VCaP (cell line): Measurements from ENCODE around the gene EXOSC2.
A peak's percentile ranks its signal among the peaks of the same experiment; 100 is the strongest.

Experiments used
- H3K27ac ChIP-seq: fragments of 450-650 bp; 2 replicates; pipeline ENCODE4 v1.5.1; 2017
- CTCF ChIP-seq: fragments of 450-650 bp; conservative IDR thresholded peaks from 2 replicates; pipeline ENCODE4 v1.5.1; 2017; ENCODE audit warnings: mild to moderate bottlenecking, moderate library complexity

EXOSC2 gene

GRCh38 chr9:130699047-130699446 lies 5.5 kb downstream of the EXOSC2 start:
- TF ChIP-seq CTCF, result no peak
- H3K27ac ChIP-seq, result no peak overlapping the region

GRCh38 chr9:130701059-130702022 lies 7.8 kb downstream of the EXOSC2 start:
- no peak overlapping the region for H3K27ac ChIP-seq
- peak; percentile 99 for TF ChIP-seq CTCF

GRCh38 chr9:130703501-130703900 lies 9.9 kb downstream of the EXOSC2 start:
- TF ChIP-seq CTCF, result no peak
- no peak overlapping the region for H3K27ac ChIP-seq

- TF ChIP-seq CTCF, result peak; percentile 87
- peak overlapping the region; percentile 19; the same call in 1 of the 2 replicates for H3K27ac ChIP-seq
Observed at GRCh38 chr9:130707225-130707976, 13.8 kb downstream of the EXOSC2 start.

- no peak for TF ChIP-seq CTCF
- H3K27ac ChIP-seq, result no peak overlapping the region
Observed at GRCh38 chr9:130710822-130711352, 17.3 kb downstream of the EXOSC2 start.

GRCh38 chr9:130711469-130711868 lies 17.9 kb downstream of the EXOSC2 start:
- H3K27ac ChIP-seq, result no peak overlapping the region; the same call in 1 of the 2 replicates

More at GRCh38 chr9:130711469-130711868, 17.9 kb downstream of the EXOSC2 start:
- no peak for TF ChIP-seq CTCF
